Spleen (tissue), 11 donors: ENCODE data around the gene AKAP9. TPM values are rescaled to one million over a fixed set of nuclear protein-coding genes. Genes with fewer than 3 reads are reported as not detected.
"Not testable (repeated sequence)": the region's sequence is repeated elsewhere in the genome, so short reads cannot be mapped to it uniquely, and the experiment has no call there.

Source experiments
- DNase-seq: peaks from one replicate; pipeline ENCODE4 v3.0.0-alpha.2; 2020
- H3K27ac ChIP-seq, 8 donors: fragments of 200-600 bp; sonication (generic) in 7 of 8; 1 replicate in 4 of 8; 2 replicates in 4 of 8; pipeline versions ENCODE4 v1.5.0 to v1.8.0; 2016 to 2021; ENCODE audit warnings: inconsistent platforms in 4 of 8, mild to moderate bottlenecking in 4 of 8, moderate library complexity in 1 of 8
- H3K27me3 ChIP-seq, 7 donors: fragments of 200-600 bp; sonication (generic) in 6 of 7; replicated peaks in 1 of 7; 1 replicate in 4 of 7; 2 replicates in 3 of 7; pipeline versions ENCODE4 v1.5.0 to v1.8.0; 2016 to 2021; ENCODE audit warnings: inconsistent platforms in 3 of 7, mild to moderate bottlenecking in 1 of 7
- H3K36me3 ChIP-seq, 6 donors: fragments of 200-600 bp; sonication (generic) in 5 of 6; 1 replicate in 4 of 6; 2 replicates in 2 of 6; pipeline versions ENCODE4 v1.5.0 to v1.8.0; 2016 to 2021; ENCODE audit warnings: inconsistent platforms in 2 of 6
- H3K4me1 ChIP-seq, 6 donors: fragments of 200-600 bp; sonication (generic) in 5 of 6; 1 replicate in 3 of 6; 2 replicates in 3 of 6; pipeline versions ENCODE4 v1.5.0 to v1.8.0; 2016 to 2021; ENCODE audit warnings: inconsistent platforms in 3 of 6
- H3K4me3 ChIP-seq, 8 donors: fragments of 200-600 bp; sonication (generic) in 7 of 8; 1 replicate in 4 of 8; 2 replicates in 4 of 8; pipeline versions ENCODE4 v1.5.0 to v1.8.0; 2016 to 2021; ENCODE audit warnings: inconsistent platforms in 4 of 8, mild to moderate bottlenecking in 4 of 8, moderate library complexity in 2 of 8
- H3K9me3 ChIP-seq, 8 donors: fragments of 200-600 bp; sonication (generic) in 7 of 8; 1 replicate in 4 of 8; 2 replicates in 4 of 8; pipeline versions ENCODE4 v1.5.0 to v1.8.0; 2016 to 2021; ENCODE audit warnings: inconsistent platforms in 4 of 8
- POLR2A ChIP-seq, 3 donors: fragments of 450-650 bp; IDR thresholded peaks; one replicate each; pipeline ENCODE4 v1.5.1; 2017; ENCODE audit warnings: antibody characterized with exemption in 3 of 3, mild to moderate bottlenecking in 1 of 3
- POLR2AphosphoS5 ChIP-seq, 3 donors: sonication (generic); formaldehyde crosslinking; IDR thresholded peaks; one replicate each; pipeline ENCODE4 v1.5.1; 2017; ENCODE audit warnings: antibody characterized with exemption in 3 of 3
- WGBS, 5 donors: extraction: QIAGEN DNeasy Blood & Tissue Kit in 3 of 5; methylation state at CpG; one replicate each; pipeline versions ENCODE4 v1.1.5 to v1.1.7; 2013 to 2018; 5-methylcytosine and 5-hydroxymethylcytosine counted together
- intact Hi-C: fragments of 100-400 bp; cut with DNase I; formaldehyde crosslinking; loops from one replicate; pipeline ENCODE4 v1.15.0; 2023; ENCODE audit warnings: low total_unique reads
- polyA plus RNA-seq, 3 donors: library from polyadenylated mRNA; stranded (reverse); fragments of 200-250 nt; gene quantifications; one replicate each; pipeline ENCODE4 v1.2.1, GENCODE V29; 2013
- total RNA-seq, 7 donors: library from RNA; depleted of rRNA in 3 of 7; stranded (reverse); fragments of >200 nt in 3 of 7; fragmentation: NEBNext Ultra II Directional in 4 of 7; extraction: Animal tissue kit (Norgen Biotek cat#: 25700) in 4 of 7; gene quantifications; one replicate each; pipeline versions ENCODE4 v1.1.0 to v1.2.1, GENCODE V29; 2016 to 2021
- TF ChIP-seq, protein P1 (sequence below), 11 experiments: fragments of 200-600 bp in 7 of 11; fragments of 450-650 bp in 4 of 11; sonication (generic) in 4 of 11; IDR thresholded peaks in 8 of 11; conservative IDR thresholded peaks in 3 of 11; 1 replicate in 7 of 11; 2 replicates in 4 of 11; pipeline versions ENCODE4 v1.4.0 to v1.8.0; 2016 to 2021; ENCODE audit warnings: antibody characterized with exemption in 11 of 11, inconsistent platforms in 4 of 11, mild to moderate bottlenecking in 1 of 11
- donor health status: healthy with polysubstance abuse.
- donor health status: DM: no; HTN: no; CAD: no; lungs with moderate emphysema.
- donor health status: DM: no; HTN: no; CAD: no.
- donor health status: Bipolar disorder and iron deficiency.
- donor health status: healthy.
- donor health status: DM: no; HTN: no; CAD: no.
- donor health status: DM: yes; HTN: yes; CAD: no.

AKAP9 gene
- total and polyA plus RNA-seq, 10 donors, result 7.5 to 100 (median 68.5) TPM

GRCh38 chr7:91961816-91962215 is 21.2 kb downstream of the AKAP9 start:
- H3K36me3 ChIP-seq, result no peaks in the 10 kb centered on the region
- WGBS, 5 donors, result 89 to 99% (median 97%) methylated on average over 2 of the region's 2 CpGs
- intact Hi-C loops, result no loop called here
- no peak for DNase-seq
- H3K9me3 ChIP-seq, result peaks cover 0 to 7% (median 2%) of the 10 kb centered on the region in 8 donors
- no peak overlapping the region for H3K4me3 ChIP-seq
- TF ChIP-seq POLR2A (IDR thresholded peaks at IDR 0.05) (no peak), POLR2AphosphoS5 (IDR thresholded peaks at IDR 0.05) (no peak)
- TF ChIP-seq, protein P1, sequence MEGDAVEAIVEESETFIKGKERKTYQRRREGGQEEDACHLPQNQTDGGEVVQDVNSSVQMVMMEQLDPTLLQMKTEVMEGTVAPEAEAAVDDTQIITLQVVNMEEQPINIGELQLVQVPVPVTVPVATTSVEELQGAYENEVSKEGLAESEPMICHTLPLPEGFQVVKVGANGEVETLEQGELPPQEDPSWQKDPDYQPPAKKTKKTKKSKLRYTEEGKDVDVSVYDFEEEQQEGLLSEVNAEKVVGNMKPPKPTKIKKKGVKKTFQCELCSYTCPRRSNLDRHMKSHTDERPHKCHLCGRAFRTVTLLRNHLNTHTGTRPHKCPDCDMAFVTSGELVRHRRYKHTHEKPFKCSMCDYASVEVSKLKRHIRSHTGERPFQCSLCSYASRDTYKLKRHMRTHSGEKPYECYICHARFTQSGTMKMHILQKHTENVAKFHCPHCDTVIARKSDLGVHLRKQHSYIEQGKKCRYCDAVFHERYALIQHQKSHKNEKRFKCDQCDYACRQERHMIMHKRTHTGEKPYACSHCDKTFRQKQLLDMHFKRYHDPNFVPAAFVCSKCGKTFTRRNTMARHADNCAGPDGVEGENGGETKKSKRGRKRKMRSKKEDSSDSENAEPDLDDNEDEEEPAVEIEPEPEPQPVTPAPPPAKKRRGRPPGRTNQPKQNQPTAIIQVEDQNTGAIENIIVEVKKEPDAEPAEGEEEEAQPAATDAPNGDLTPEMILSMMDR (IDR thresholded peaks at IDR 0.05 in 8 of 11, conservative IDR thresholded peaks at IDR 0.05 in 3 of 11), result no peak
- H3K4me1 ChIP-seq, result peaks cover 0 to 13% (median 6%) of the 10 kb centered on the region in 6 donors
- no peak overlapping the region for H3K27ac ChIP-seq
- H3K27me3 ChIP-seq, result no peaks in the 10 kb centered on the region

- Histone ChIP-seq H3K27ac (no peak overlapping the region), H3K27me3 (no peaks in the 10 kb centered on the region), H3K4me3 (no peak overlapping the region), H3K4me1 (peaks cover 0 to 10% (median 6%) of the 10 kb centered on the region in 6 donors), H3K36me3 (no peaks in the 10 kb centered on the region), H3K9me3 (peaks cover 0 to 7% (median 2%) of the 10 kb centered on the region in 8 donors)
- intact Hi-C loops, result no loop called here
- 84 to 95% (median 92%) methylated on average over 3 of the region's 3 CpGs for WGBS, 5 donors
- TF ChIP-seq, protein P1 (IDR thresholded peaks at IDR 0.05 in 8 of 11, conservative IDR thresholded peaks at IDR 0.05 in 3 of 11), result no peak
- no peak for TF ChIP-seq POLR2A (IDR thresholded peaks at IDR 0.05)
- no peak for TF ChIP-seq POLR2AphosphoS5 (IDR thresholded peaks at IDR 0.05)
- DNase-seq, result no peak
Measured at GRCh38 chr7:91962419-91962818, 21.8 kb downstream of the AKAP9 start.

DNA sequence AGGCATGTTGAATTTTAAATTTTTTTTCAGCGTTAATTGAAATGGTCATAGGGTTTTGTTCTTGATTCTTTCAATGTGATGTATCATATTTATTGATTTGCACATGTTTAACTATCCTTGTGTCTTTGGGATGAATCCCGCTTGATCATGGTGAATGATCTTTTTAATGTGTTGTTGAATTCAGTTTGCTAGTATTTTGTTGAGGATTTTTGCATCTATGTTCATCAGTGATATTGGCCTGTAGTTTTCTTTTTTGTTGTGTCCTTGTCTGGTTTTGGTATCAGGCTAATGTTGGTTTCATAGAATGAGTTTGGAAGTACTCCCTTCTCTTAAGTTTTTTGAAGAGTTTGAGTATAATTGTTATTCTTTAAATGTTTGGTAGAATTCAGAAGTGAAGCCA is 26.9 kb downstream of the AKAP9 start:
- WGBS, 5 donors, result 95 to 99% (median 96%) methylated on average over 2 of the region's 2 CpGs
- H3K36me3 ChIP-seq, H3K27me3 ChIP-seq, H3K27ac ChIP-seq, intact Hi-C loops, H3K4me3 ChIP-seq, H3K9me3 ChIP-seq, DNase-seq, H3K4me1 ChIP-seq: not testable (repeated sequence)

DNA sequence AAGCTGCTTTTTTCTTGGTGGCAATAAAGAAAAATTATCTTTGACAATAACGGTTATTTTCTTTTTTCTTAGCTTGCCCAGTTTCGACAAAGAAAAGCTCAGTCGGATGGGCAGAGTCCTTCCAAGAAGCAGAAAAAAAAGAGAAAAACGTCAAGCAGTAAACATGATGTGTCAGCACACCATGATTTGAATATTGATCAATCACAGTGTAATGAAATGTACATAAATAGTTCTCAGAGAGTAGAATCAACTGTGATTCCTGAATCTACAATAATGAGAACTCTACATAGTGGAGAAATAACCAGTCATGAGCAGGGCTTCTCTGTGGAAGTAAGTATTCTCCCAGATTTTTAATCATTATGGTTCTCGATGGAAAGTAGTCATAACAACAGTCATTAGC is 33.0 kb downstream of the AKAP9 start:
- no peaks in the 10 kb centered on the region for H3K27me3 ChIP-seq
- 90 to 94% (median 93%) methylated on average over 5 of the region's 5 CpGs for WGBS, 5 donors
- no peak for TF ChIP-seq POLR2A (IDR thresholded peaks at IDR 0.05)
- TF ChIP-seq, protein P1 (IDR thresholded peaks at IDR 0.05 in 8 of 11, conservative IDR thresholded peaks at IDR 0.05 in 3 of 11), result no peak
- TF ChIP-seq POLR2AphosphoS5 (IDR thresholded peaks at IDR 0.05), result no peak

GRCh38 chr7:91974066-91974465 is 33.4 kb downstream of the AKAP9 start:
- no peak for TF ChIP-seq POLR2AphosphoS5 (IDR thresholded peaks at IDR 0.05)
- TF ChIP-seq, protein P1 (IDR thresholded peaks at IDR 0.05 in 8 of 11, conservative IDR thresholded peaks at IDR 0.05 in 3 of 11), result no peak
- TF ChIP-seq POLR2A (IDR thresholded peaks at IDR 0.05), result no peak
- Histone ChIP-seq H3K4me1 (peaks cover 0 to 6% (median 0%) of the 10 kb centered on the region in 6 donors), H3K27me3 (no peaks in the 10 kb centered on the region), H3K4me3 (no peak overlapping the region), H3K36me3 (peaks cover 0 to 54% (median 11%) of the 10 kb centered on the region in 6 donors), H3K27ac (no peak overlapping the region), H3K9me3 (no peaks in the 10 kb centered on the region)
- DNase-seq, result no peak
- intact Hi-C loops, result no loop called here

More for the DNA sequence above, 33.0 kb downstream of the AKAP9 start:
- Histone ChIP-seq H3K4me1 (peaks cover 0 to 6% (median 0%) of the 10 kb centered on the region in 6 donors), H3K36me3 (peaks cover 0 to 49% (median 11%) of the 10 kb centered on the region in 6 donors), H3K9me3 (no peaks in the 10 kb centered on the region), H3K27ac (no peak overlapping the region), H3K4me3 (no peak overlapping the region)
- DNase-seq, result no peak
- intact Hi-C loops, result no loop called here
